ENCODE measurements around the gene TOR4A.

DNA sequence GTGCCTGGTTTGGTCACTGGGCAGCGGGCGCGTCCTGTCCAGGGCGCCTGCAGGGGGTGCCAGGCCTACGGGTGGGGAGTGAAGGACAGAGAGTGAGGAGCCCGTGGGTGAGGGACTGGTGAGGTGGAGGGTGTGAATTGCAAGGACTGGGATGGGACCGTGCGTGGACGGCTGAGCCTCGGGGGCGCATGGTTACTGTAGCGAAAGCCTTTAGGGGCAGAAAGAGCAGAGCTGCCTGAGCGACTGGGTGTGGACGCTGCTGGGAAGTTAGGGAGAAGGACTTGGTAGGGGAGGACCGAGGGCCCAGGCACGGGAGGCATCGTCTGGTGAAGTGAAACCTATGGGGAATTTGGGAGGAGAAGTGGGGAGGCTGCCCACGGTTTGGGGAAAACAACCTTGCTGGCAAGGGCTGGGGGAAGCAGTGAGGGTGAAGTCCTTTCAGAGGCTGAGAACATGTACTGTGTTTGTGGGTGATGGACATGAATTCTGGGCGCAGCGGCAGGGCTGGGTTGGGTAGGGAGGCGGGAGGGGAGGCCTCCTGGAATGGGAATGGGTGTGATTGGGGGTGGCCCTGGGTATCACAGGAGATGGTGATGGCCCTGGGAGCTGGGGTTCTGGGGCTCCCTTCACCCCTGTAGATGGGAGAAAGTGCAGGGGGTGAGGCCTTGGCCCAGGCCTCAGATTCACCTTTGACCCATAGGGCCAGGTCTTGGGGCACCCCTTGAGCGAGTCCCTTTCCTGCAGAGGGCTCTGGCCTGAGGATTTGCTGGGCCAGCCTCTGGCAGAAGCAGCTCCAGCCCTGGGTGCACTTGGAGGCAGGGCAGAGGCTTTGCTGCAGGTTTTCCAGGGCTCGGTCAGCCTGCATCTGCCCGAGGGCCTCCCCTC, 1.7 kb upstream of the TOR4A start:
- TF ChIP-seq POLR2AphosphoS5 (IDR thresholded peaks at IDR 0.05; ENCODE audit: low read depth, low read length), result no peak
- no peak for TF ChIP-seq POLR2A (IDR thresholded peaks at IDR 0.05; ENCODE audit: low read depth, low read length)
- TF ChIP-seq TAF1 (IDR thresholded peaks at IDR 0.05; ENCODE audit: low read depth, low read length), result no peak
- TF ChIP-seq SPI1 (IDR thresholded peaks at IDR 0.05; ENCODE audit: low read depth, low read length), result no peak

Data from GM12891 (cell line).